Prostate gland (tissue), 2 donors: ENCODE measurements around the gene BTD. TPM values are rescaled to one million over a fixed set of nuclear protein-coding genes. Genes with fewer than 3 reads are reported as not detected.

Experiments used
- DNase-seq: peaks from one replicate; pipeline ENCODE4 v3.0.0-alpha.2; 2019; ENCODE audit warnings: low spot score
- H3K27ac ChIP-seq, 2 donors: fragments of 200-600 bp; sonication (generic); 2 replicates each; pipeline ENCODE4 v1.5.1; 2017 to 2019
- H3K27me3 ChIP-seq: fragments of 200-600 bp; sonication (generic); replicated peaks from 2 replicates; pipeline ENCODE4 v1.5.1; 2019; ENCODE audit not compliant: insufficient read depth
- H3K36me3 ChIP-seq, 2 donors: fragments of 200-600 bp; sonication (generic); 1 replicate in 1 of 2; 2 replicates in 1 of 2; pipeline versions ENCODE4 v1.5.1 to v1.8.1; 2017 to 2019
- H3K4me1 ChIP-seq: fragments of 200-600 bp; sonication (generic); replicated peaks from 2 replicates; pipeline ENCODE4 v1.5.1; 2019
- H3K4me3 ChIP-seq, 2 donors: fragments of 200-600 bp; sonication (generic); 2 replicates each; pipeline ENCODE4 v1.5.1; 2017 to 2019
- H3K9me3 ChIP-seq: fragments of 200-600 bp; sonication (generic); 2 replicates; pipeline ENCODE4 v1.5.1; 2017
- CTCF ChIP-seq, 4 experiments: fragments of 200-600 bp in 2 of 4; fragments of 450-650 bp in 2 of 4; sonication (generic) in 2 of 4; IDR thresholded peaks; 1 replicate in 3 of 4; 2 replicates in 1 of 4; pipeline ENCODE4 v1.5.1; 2016 to 2019; ENCODE audit warnings: antibody characterized with exemption in 4 of 4, mild to moderate bottlenecking in 2 of 4, moderate library complexity in 2 of 4
- POLR2A ChIP-seq: fragments of 450-650 bp; IDR thresholded peaks from one replicate; pipeline ENCODE4 v1.6.1; 2016; ENCODE audit warnings: antibody characterized with exemption, mild to moderate bottlenecking
- POLR2AphosphoS5 ChIP-seq: sonication (generic); formaldehyde crosslinking; IDR thresholded peaks from one replicate; pipeline ENCODE4 v1.6.1; 2017; ENCODE audit warnings: antibody characterized with exemption
- WGBS: methylation state at CpG from one replicate; pipeline ENCODE4 v1.1.5; 2018; 5-methylcytosine and 5-hydroxymethylcytosine counted together
- intact Hi-C: fragments of 100-400 bp; cut with DNase I; formaldehyde crosslinking; loops from one replicate; pipeline ENCODE4 v1.14.2; 2022
- total RNA-seq, 2 donors: library from RNA; depleted of rRNA; stranded (reverse); fragments of >200 nt; gene quantifications; one replicate each; pipeline ENCODE4 v1.1.0, GENCODE V29; 2016

Gene BTD
- total RNA-seq, 2 donors from 2014 or later, result 34.4 to 42.7 TPM

DNA sequence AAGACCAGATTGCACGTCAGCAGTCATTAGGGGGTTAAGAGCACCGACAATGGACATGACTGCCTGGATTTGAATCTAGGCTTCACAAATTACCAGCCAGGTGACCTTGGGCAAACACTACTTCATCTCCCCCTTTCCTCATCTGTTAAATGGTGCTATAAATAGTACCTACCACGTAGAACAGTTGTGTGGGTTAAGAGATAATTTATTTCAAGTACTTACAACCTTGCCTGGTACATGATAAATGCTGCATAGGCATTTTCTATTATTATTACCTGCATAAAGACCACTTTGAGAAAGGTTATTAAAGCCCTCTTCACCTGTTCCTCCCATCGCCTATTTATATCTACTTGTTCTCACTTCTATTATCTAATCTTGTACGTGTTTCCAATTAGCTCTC is 64.7 kb downstream of the BTD start:
- Histone ChIP-seq H3K36me3 (no peaks in the 10 kb centered on the region), H3K9me3 (no peaks in the 10 kb centered on the region), H3K4me3 (no peak overlapping the region), H3K4me1 (peaks cover 6% of the 10 kb centered on the region), H3K27ac (no peak overlapping the region), H3K27me3 (no peaks in the 10 kb centered on the region)
- intact Hi-C loops, result no loop called here
- WGBS, result 94% methylated on average over 5 of the region's 5 CpGs
- TF ChIP-seq CTCF (IDR thresholded peaks at IDR 0.05) (no peak), POLR2A (no peak), POLR2AphosphoS5 (no peak)
- DNase-seq, result no peak

GRCh38 chr3:15667484-15667883 is 65.9 kb downstream of the BTD start:
- Histone ChIP-seq H3K4me1 (peaks cover 6% of the 10 kb centered on the region), H3K4me3 (no peak overlapping the region), H3K27me3 (no peaks in the 10 kb centered on the region), H3K9me3 (no peaks in the 10 kb centered on the region), H3K27ac (no peak overlapping the region), H3K36me3 (no peaks in the 10 kb centered on the region)
- intact Hi-C loops, result no loop called here
- TF ChIP-seq POLR2AphosphoS5 (no peak), POLR2A (no peak), CTCF (IDR thresholded peaks at IDR 0.05) (no peak)
- DNase-seq, result no peak
- WGBS, result 78% methylated on average over 3 of the region's 3 CpGs

DNA sequence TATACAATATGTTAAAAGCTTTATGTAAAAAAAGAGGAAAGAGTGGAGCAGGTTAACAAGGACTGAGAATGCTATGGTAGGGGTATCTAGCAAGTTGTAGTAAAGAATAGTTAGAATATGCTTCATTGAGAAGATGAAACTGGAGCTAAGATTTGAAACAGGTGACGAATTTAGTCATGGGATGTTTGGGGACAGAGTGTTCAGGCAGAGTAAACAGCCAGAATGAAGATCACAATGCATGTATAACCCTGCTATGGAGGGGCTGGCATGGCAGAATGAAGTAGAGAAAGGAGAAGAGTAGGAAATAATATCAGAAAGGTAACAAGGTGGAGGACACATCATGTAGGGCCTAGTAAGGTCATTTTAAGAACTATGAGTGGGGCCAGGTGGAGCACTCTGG is 72.0 kb downstream of the BTD start:
- Histone ChIP-seq H3K27ac (peak overlapping the region in 1 of 2 donors; percentile 70), H3K4me3 (no peak overlapping the region), H3K9me3 (no peaks in the 10 kb centered on the region), H3K27me3 (no peaks in the 10 kb centered on the region), H3K4me1 (peaks cover 6% of the 10 kb centered on the region), H3K36me3 (no peaks in the 10 kb centered on the region)
- TF ChIP-seq POLR2AphosphoS5 (peak; percentile 68), CTCF (IDR thresholded peaks at IDR 0.05) (no peak)
- intact Hi-C loops, result no loop called here
- WGBS, result 66% methylated on average over 1 of the region's 1 CpG
- DNase-seq, result no peak

- no peaks in the 10 kb centered on the region for H3K27me3 ChIP-seq
- no peaks in the 10 kb centered on the region for H3K9me3 ChIP-seq
- no peaks in the 10 kb centered on the region for H3K4me1 ChIP-seq
- H3K27ac ChIP-seq, result no peak overlapping the region
- intact Hi-C loops, result no loop called here
- WGBS, result 56% methylated on average over 2 of the region's 2 CpGs
- no peak for DNase-seq
- TF ChIP-seq POLR2A, result no peak
- TF ChIP-seq POLR2AphosphoS5, result no peak
- TF ChIP-seq CTCF (IDR thresholded peaks at IDR 0.05), result no peak
- H3K4me3 ChIP-seq, result no peak overlapping the region
- no peaks in the 10 kb centered on the region for H3K36me3 ChIP-seq
These were observed 74.7 kb downstream of the BTD start for GRCh38 chr3:15676259-15676658.

DNA sequence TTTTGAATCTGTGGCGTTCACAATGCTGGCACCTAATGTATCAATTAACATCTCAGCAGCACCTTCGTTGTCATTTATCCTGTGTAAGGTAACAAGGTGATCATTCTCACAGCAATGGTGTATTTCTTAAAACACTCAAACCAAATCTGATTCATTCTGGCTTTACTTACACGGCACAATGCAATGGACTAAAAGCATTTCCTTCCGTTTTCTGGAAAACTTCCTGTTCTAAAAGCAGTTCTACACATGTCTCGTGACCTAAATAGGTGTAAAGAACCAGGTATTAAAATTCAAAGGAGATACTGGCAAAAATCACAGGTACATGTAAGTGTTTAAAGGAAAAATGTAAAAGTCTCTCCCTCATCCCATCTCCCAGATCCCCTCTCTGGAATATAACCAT is 77.8 kb downstream of the BTD start:
- H3K4me1 ChIP-seq, result peaks cover 6% of the 10 kb centered on the region
- DNase-seq, result no peak
- no peaks in the 10 kb centered on the region for H3K9me3 ChIP-seq
- no peaks in the 10 kb centered on the region for H3K36me3 ChIP-seq
- TF ChIP-seq POLR2AphosphoS5 (no peak), POLR2A (no peak)
- no peak overlapping the region for H3K4me3 ChIP-seq
- 94% methylated on average over 5 of the region's 5 CpGs for WGBS
- no peaks in the 10 kb centered on the region for H3K27me3 ChIP-seq
- no peak overlapping the region for H3K27ac ChIP-seq
- intact Hi-C loops, result no loop called here
